SK-N-SH (cell line): Measurements from ENCODE around the gene MIS18A. TPM values are rescaled to one million over a fixed set of nuclear protein-coding genes. Genes with fewer than 3 reads are reported as not detected.
"Not testable (repeated sequence)": the region's sequence is repeated elsewhere in the genome, so short reads cannot be mapped to it uniquely, and the experiment has no call there.

Experiments
- CTCF ChIA-PET: fragments of 300-600, 350-600 bp; formaldehyde crosslinking; extraction: SDS; loops from one replicate; lab custom pipeline; 2021; lab: Yijun Ruan, JAX
- POLR2A ChIA-PET: fragments of 350-600 bp; sonication (Branson Sonifier 250); formaldehyde crosslinking; extraction: SDS; loops from one replicate; lab custom pipeline; 2020; ENCODE audit warnings: antibody characterized with exemption, inconsistent platforms; lab: Yijun Ruan, JAX
- DNase-seq: peaks from one replicate; pipeline ENCODE4 v3.0.0; 2012
- H2AFZ ChIP-seq: fragments of 200-600 bp; sonication (generic); 2 replicates; pipeline ENCODE4 v1.8.1; 2016; ENCODE audit warnings: antibody characterized with exemption, mild to moderate bottlenecking, low read depth
- H3F3A ChIP-seq: fragments of 200-600 bp; sonication (generic); replicated peaks from 2 replicates; pipeline ENCODE3; 2016; ENCODE audit warnings: antibody characterized with exemption, mild to moderate bottlenecking; ENCODE audit not compliant: insufficient read depth
- H3K27ac ChIP-seq, 2 experiments: fragments of 200-500 bp in 1 of 2; fragments of 200-600 bp in 1 of 2; sonication (Bioruptor generic) in 1 of 2; sonication (generic), shearing (Covaris generic) in 1 of 2; 2 replicates each; pipeline versions ENCODE4 v1.5.1 to v1.6.1; 2014 to 2016; ENCODE audit warnings: low read depth in 2 of 2, inconsistent platforms in 1 of 2, low read length in 1 of 2, mild to moderate bottlenecking in 1 of 2, mixed read lengths in 1 of 2
- H3K27me3 ChIP-seq: fragments of 200-600 bp; sonication (generic), shearing (Covaris generic); 2 replicates; pipeline ENCODE4 v1.6.1; 2016; ENCODE audit warnings: mixed run types; ENCODE audit not compliant: insufficient read depth
- H3K36me3 ChIP-seq, 2 experiments: fragments of 200-500 bp in 1 of 2; fragments of 200-600 bp in 1 of 2; sonication (Bioruptor generic) in 1 of 2; sonication (generic) in 1 of 2; replicated peaks in 1 of 2; 2 replicates each; pipeline versions ENCODE3 to v1.5.1; 2014 to 2016; ENCODE audit warnings: low read length in 1 of 2, mild to moderate bottlenecking in 1 of 2; ENCODE audit not compliant: insufficient read depth in 2 of 2, control insufficient read depth in 1 of 2
- H3K4me1 ChIP-seq, 2 experiments: fragments of 200-500 bp in 1 of 2; fragments of 200-600 bp in 1 of 2; sonication (Bioruptor generic) in 1 of 2; sonication (generic), shearing (Covaris generic) in 1 of 2; 2 replicates each; pipeline versions ENCODE4 v1.5.1 to v1.6.1; 2014 to 2016; ENCODE audit warnings: low read depth in 1 of 2, low read length in 1 of 2, mixed run types in 1 of 2; ENCODE audit not compliant: insufficient read depth in 2 of 2, control insufficient read depth in 1 of 2
- H3K4me2 ChIP-seq: fragments of 200-600 bp; sonication (generic), shearing (Covaris generic); 2 replicates; pipeline ENCODE4 v1.6.1; 2017; ENCODE audit warnings: mixed run types
- H3K4me3 ChIP-seq, 2 experiments: fragments of 200-500 bp in 1 of 2; fragments of 200-600 bp in 1 of 2; sonication (Bioruptor generic) in 1 of 2; sonication (generic), shearing (Covaris generic) in 1 of 2; 2 replicates each; pipeline versions ENCODE4 v1.5.1 to v1.8.1; 2014 to 2016; ENCODE audit warnings: low read depth in 2 of 2, inconsistent platforms in 1 of 2, low read length in 1 of 2, mild to moderate bottlenecking in 1 of 2, mixed read lengths in 1 of 2, moderate library complexity in 1 of 2
- H3K79me2 ChIP-seq: fragments of 200-600 bp; sonication (generic); 2 replicates; pipeline ENCODE4 v1.8.1; 2017; ENCODE audit warnings: mild to moderate bottlenecking; ENCODE audit not compliant: insufficient read depth
- H3K9ac ChIP-seq: fragments of 200-600 bp; sonication (generic); 2 replicates; pipeline ENCODE4 v1.6.1; 2017; ENCODE audit warnings: mixed run types
- H3K9me2 ChIP-seq: fragments of 200-600 bp; sonication (generic); 2 replicates; pipeline ENCODE4 v1.6.1; 2017; ENCODE audit warnings: mixed run types
- H3K9me3 ChIP-seq: fragments of 200-600 bp; sonication (generic); 2 replicates; pipeline ENCODE4 v1.6.1; 2017; ENCODE audit warnings: mixed run types, mild to moderate bottlenecking, moderate library complexity
- H4K20me1 ChIP-seq: fragments of 200-600 bp; sonication (generic); 2 replicates; pipeline ENCODE4 v1.6.1; 2017; ENCODE audit warnings: mild to moderate bottlenecking, mixed run types; ENCODE audit not compliant: insufficient read depth
- CHD2 ChIP-seq: fragments of 150-350 bp; IDR thresholded peaks from 2 replicates; pipeline ENCODE4 v1.6.1; 2018; ENCODE audit warnings: low read length; ENCODE audit not compliant: partially characterized antibody
- JUND ChIP-seq: IDR thresholded peaks from 2 replicates; pipeline ENCODE4 v1.4.0; 2012
- MEF2A ChIP-seq: IDR thresholded peaks from 2 replicates; pipeline ENCODE4 v1.4.0; 2012; ENCODE audit warnings: low read depth, borderline replicate concordance
- RCOR1 ChIP-seq: fragments of 150-350 bp; IDR thresholded peaks from 2 replicates; pipeline ENCODE4 v1.6.1; 2017; ENCODE audit warnings: antibody characterized with exemption, low read length
- SIN3A ChIP-seq: IDR thresholded peaks from 2 replicates; pipeline ENCODE4 v1.6.1; 2012; ENCODE audit warnings: low read depth, mild to moderate bottlenecking, low read length, moderate library complexity, borderline replicate concordance
- TCF12 ChIP-seq: IDR thresholded peaks from 2 replicates; pipeline ENCODE4 v1.4.0; 2012
- WGBS: methylation state at CpG from one replicate; pipeline ENCODE4 v1.1.6; 2017; ENCODE audit warnings: low lambda C conversion rate; 5-methylcytosine and 5-hydroxymethylcytosine counted together
- polyA plus RNA-seq, 3 experiments: library from polyadenylated mRNA; depleted of rRNA; stranded (reverse); fragments of >200 nt; gene quantifications; 2 replicates each; pipeline ENCODE4 v1.2.3, GENCODE V29; 2012
- TF ChIP-seq, protein P1 (sequence below): fragments of 150-350 bp; IDR thresholded peaks from 2 replicates; pipeline ENCODE4 v1.6.1; 2017; ENCODE audit warnings: antibody characterized with exemption, low read length, low read depth, borderline replicate concordance
- TF ChIP-seq, protein P2 (sequence below): fragments of 200-600 bp; sonication (generic); IDR thresholded peaks from 2 replicates; pipeline ENCODE4 v1.6.1; 2017; ENCODE audit warnings: antibody characterized with exemption, mild to moderate bottlenecking, moderate library complexity

MIS18A gene
- polyA plus RNA-seq, 1 of the 3 experiments (the other 2 are of a cell fraction), result 14.2 TPM

DNA sequence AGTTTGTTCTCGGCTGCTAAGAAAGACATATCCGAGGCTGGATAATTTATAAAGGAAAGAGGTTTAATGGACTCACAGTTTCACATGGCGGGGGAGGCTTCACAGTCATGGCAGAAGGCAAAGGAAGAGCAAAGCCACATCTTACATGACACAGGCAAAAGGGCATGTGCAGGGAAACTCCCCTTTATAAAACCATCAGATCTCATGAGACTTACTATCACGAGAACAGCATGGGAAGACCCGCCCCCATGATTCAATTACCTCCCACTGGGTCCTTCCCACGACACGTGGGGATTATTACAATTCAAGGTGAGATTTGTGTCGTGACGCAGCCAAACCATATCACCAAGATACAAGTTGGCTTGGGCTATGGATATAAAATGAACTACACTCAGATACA is 32.1 kb upstream of the MIS18A start:
- H4K20me1 ChIP-seq, POLR2A ChIA-PET, H3K27me3 ChIP-seq, H3K4me1 ChIP-seq, H3K4me3 ChIP-seq, H3K27ac ChIP-seq, H3K9me3 ChIP-seq, H2AFZ ChIP-seq, DNase-seq, H3K79me2 ChIP-seq, H3F3A ChIP-seq, H3K9ac ChIP-seq, H3K4me2 ChIP-seq, H3K9me2 ChIP-seq: not testable (repeated sequence)
- WGBS, result 93% methylated on average over 9 of the region's 9 CpGs
- CTCF ChIA-PET, result interaction anchor here (1.1 kb wide), 1 partner anchor 92 kb away, joined by 3 read pairs; no protein-coding TSS in a partner anchor
- peaks cover 24 to 50% of the 10 kb centered on the region in 2 experiments for H3K36me3 ChIP-seq

DNA sequence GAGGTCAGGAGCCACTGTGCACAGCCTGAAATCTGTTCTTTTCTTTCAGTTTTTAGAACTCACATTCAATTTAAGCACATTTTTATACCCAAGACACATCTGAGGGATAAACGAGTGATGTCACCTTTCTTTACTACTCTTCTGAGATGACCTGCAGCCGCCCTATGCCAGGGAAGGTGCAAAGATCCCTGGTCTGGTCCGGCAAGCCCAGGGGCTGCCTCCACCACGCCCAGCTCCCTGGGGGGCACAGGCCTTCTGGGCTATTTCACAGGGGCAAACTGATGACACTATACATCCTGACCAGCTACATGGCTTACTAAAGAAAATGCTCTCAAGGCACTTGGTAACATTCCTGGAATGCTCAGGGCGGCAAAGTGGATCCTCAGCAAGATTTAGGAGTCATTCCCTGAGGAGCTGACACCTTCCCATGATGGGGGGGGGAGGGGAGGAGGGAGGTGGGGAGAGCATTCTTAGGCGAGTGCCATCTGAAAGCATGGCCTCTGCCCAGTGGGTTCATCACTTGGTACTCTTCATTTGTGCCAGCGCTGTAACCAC is 31.1 kb upstream of the MIS18A start:
- ChIA-PET POLR2A (no interaction called here), CTCF (interaction anchor here (1.2 kb wide), 1 partner anchor 524 kb away, joined by 3 read pairs; no protein-coding TSS in a partner anchor)
- peaks cover 24 to 46% of the 10 kb centered on the region in 2 experiments for H3K36me3 ChIP-seq
- H3K9me3 ChIP-seq, result no peaks in the 10 kb centered on the region
- H3K4me1 ChIP-seq, result no peaks in the 10 kb centered on the region
- no peak overlapping the region for H3K27ac ChIP-seq
- peaks cover 9% of the 10 kb centered on the region; the same call in 1 of the 2 replicates for H3K79me2 ChIP-seq
- no peaks in the 10 kb centered on the region for H3K9me2 ChIP-seq
- H2AFZ ChIP-seq, result no peak overlapping the region
- 0 out of 2 replicates have a peak, but pooled peaks cover 3% of the 10 kb centered on the region for H4K20me1 ChIP-seq
- no peak overlapping the region for H3K4me3 ChIP-seq
- no peak overlapping the region for H3K4me2 ChIP-seq
- TF ChIP-seq CHD2, result no peak
- no peak for TF ChIP-seq SIN3A
- TF ChIP-seq, protein P1, sequence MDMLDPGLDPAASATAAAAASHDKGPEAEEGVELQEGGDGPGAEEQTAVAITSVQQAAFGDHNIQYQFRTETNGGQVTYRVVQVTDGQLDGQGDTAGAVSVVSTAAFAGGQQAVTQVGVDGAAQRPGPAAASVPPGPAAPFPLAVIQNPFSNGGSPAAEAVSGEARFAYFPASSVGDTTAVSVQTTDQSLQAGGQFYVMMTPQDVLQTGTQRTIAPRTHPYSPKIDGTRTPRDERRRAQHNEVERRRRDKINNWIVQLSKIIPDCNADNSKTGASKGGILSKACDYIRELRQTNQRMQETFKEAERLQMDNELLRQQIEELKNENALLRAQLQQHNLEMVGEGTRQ, result no peak
- TF ChIP-seq TCF12, result no peak
- TF ChIP-seq RCOR1, result no peak
- no peaks in the 10 kb centered on the region for H3F3A ChIP-seq
- DNase-seq, result no peak
- WGBS, result 84% methylated on average over 6 of the region's 7 CpGs
- H3K9ac ChIP-seq, result no peak overlapping the region
- no peaks in the 10 kb centered on the region for H3K27me3 ChIP-seq

DNA sequence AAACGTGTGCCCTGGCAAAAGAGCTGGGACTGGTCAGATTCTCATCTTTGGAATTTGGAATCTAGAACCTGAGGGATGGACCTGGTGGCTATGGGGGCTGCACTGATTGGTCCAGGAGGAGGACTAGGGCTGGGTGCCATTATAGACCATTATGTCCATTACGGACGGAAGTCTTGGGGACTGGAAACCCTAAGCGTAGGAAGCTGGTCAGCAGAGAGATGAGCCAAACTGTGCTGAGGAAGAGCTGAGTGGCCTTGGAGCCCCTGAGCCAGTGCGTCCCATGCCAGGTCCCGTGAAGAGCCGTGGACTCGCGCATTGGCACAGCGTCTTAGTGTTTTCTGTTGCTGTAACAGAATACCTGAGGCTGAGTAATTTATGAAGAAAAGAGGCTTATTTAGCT is 29.8 kb upstream of the MIS18A start:
- 0 out of 2 replicates have a peak, but pooled peaks cover 3% of the 10 kb centered on the region for H4K20me1 ChIP-seq
- no peak overlapping the region for H3K4me3 ChIP-seq
- WGBS, result 90% methylated on average over 10 of the region's 10 CpGs
- H3K36me3 ChIP-seq, result peaks cover 23 to 39% of the 10 kb centered on the region in 2 experiments
- DNase-seq, result no peak
- no peaks in the 10 kb centered on the region for H3K4me1 ChIP-seq
- CTCF ChIA-PET, result interaction anchor here (1.2 kb wide), 1 partner anchor 261 kb away, joined by 3 read pairs; no protein-coding TSS in a partner anchor
- peaks cover 9% of the 10 kb centered on the region; the same call in 1 of the 2 replicates for H3K79me2 ChIP-seq
- H3K27ac ChIP-seq, result no peak overlapping the region
- POLR2A ChIA-PET, result no interaction called here
- TF ChIP-seq MEF2A, result no peak
- no peak for TF ChIP-seq JUND
- TF ChIP-seq SIN3A, result no peak
- TF ChIP-seq, protein P2, sequence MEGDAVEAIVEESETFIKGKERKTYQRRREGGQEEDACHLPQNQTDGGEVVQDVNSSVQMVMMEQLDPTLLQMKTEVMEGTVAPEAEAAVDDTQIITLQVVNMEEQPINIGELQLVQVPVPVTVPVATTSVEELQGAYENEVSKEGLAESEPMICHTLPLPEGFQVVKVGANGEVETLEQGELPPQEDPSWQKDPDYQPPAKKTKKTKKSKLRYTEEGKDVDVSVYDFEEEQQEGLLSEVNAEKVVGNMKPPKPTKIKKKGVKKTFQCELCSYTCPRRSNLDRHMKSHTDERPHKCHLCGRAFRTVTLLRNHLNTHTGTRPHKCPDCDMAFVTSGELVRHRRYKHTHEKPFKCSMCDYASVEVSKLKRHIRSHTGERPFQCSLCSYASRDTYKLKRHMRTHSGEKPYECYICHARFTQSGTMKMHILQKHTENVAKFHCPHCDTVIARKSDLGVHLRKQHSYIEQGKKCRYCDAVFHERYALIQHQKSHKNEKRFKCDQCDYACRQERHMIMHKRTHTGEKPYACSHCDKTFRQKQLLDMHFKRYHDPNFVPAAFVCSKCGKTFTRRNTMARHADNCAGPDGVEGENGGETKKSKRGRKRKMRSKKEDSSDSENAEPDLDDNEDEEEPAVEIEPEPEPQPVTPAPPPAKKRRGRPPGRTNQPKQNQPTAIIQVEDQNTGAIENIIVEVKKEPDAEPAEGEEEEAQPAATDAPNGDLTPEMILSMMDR, result no peak
- no peaks in the 10 kb centered on the region for H3K9me3 ChIP-seq
- no peaks in the 10 kb centered on the region for H3F3A ChIP-seq
- no peaks in the 10 kb centered on the region for H3K9me2 ChIP-seq
- no peak overlapping the region for H3K9ac ChIP-seq
- no peak overlapping the region for H3K4me2 ChIP-seq
- no peak overlapping the region for H2AFZ ChIP-seq
- no peaks in the 10 kb centered on the region for H3K27me3 ChIP-seq
